CD4-positive, alpha-beta memory T cell (primary cell): ENCODE results near the gene DUOX2. TPM values are rescaled to one million over a fixed set of nuclear protein-coding genes. Genes with fewer than 3 reads are reported as not detected.

Experiments
- CTCF ChIA-PET: fragments of 350-600 bp; sonication (Branson Sonifier 250); formaldehyde crosslinking; loops from one replicate; lab custom pipeline; 2021; ENCODE audit warnings: inconsistent platforms; ENCODE audit not compliant: partially characterized antibody; lab: Charles Lee
- POLR2A ChIA-PET: fragments of 350-600 bp; sonication (Branson Sonifier 250); formaldehyde crosslinking; loops from one replicate; lab custom pipeline; 2021; ENCODE audit not compliant: partially characterized antibody; lab: Charles Lee
- DNase-seq, 5 donors: peaks; one replicate each; pipeline versions ENCODE4 v3.0.0 to v3.0.0-alpha.2; 2020 to 2022; ENCODE audit warnings: mixed read lengths in 1 of 5
- H3K27ac ChIP-seq: one replicate; pipeline ENCODE4 v1.7.0; 2013; ENCODE audit warnings: low read depth, low read length
- H3K27me3 ChIP-seq: 2 replicates; pipeline ENCODE4 v1.7.0; 2013; ENCODE audit warnings: mild to moderate bottlenecking, low read length, moderate library complexity; ENCODE audit not compliant: insufficient read depth
- H3K36me3 ChIP-seq: 2 replicates; pipeline ENCODE4 v1.7.0; 2013; ENCODE audit warnings: mild to moderate bottlenecking, low read length, moderate library complexity; ENCODE audit not compliant: insufficient read depth
- H3K4me1 ChIP-seq: 2 replicates; pipeline ENCODE4 v1.7.0; 2013; ENCODE audit warnings: mild to moderate bottlenecking, low read length, moderate library complexity; ENCODE audit not compliant: insufficient read depth
- H3K4me3 ChIP-seq, 2 donors: one replicate each; pipeline ENCODE4 v1.7.0; 2013; ENCODE audit warnings: low read length in 2 of 2, mild to moderate bottlenecking in 1 of 2
- H3K9me3 ChIP-seq, 2 donors: one replicate each; pipeline ENCODE4 v1.7.0; 2013; ENCODE audit warnings: low read length in 2 of 2, control low read depth in 1 of 2; ENCODE audit not compliant: control insufficient read depth in 1 of 2
- H3K27ac Mint-ChIP-seq, 7 donors: one replicate each; pipeline ENCODE4 v1.8.0; 2020 to 2021; ENCODE audit warnings: mixed read lengths in 7 of 7, mild to moderate bottlenecking in 6 of 7, inconsistent platforms in 3 of 7, moderate library complexity in 3 of 7
- H3K27me3 Mint-ChIP-seq, 2 donors: one replicate each; pipeline ENCODE4 v1.8.0; 2020 to 2021; ENCODE audit warnings: mixed read lengths in 2 of 2
- H3K36me3 Mint-ChIP-seq, 2 donors: one replicate each; pipeline ENCODE4 v1.8.0; 2020 to 2021; ENCODE audit warnings: mixed read lengths in 2 of 2, inconsistent platforms in 1 of 2, mild to moderate bottlenecking in 1 of 2
- H3K4me1 Mint-ChIP-seq, 4 donors: one replicate each; pipeline ENCODE4 v1.8.0; 2020 to 2021; ENCODE audit warnings: mixed read lengths in 4 of 4, mild to moderate bottlenecking in 1 of 4
- H3K4me3 Mint-ChIP-seq, 8 donors: one replicate each; pipeline ENCODE4 v1.8.0; 2020 to 2021; ENCODE audit warnings: mixed read lengths in 8 of 8, mild to moderate bottlenecking in 7 of 8, moderate library complexity in 6 of 8, inconsistent platforms in 3 of 8
- H3K9me3 Mint-ChIP-seq, 8 donors: one replicate each; pipeline ENCODE4 v1.8.0; 2020 to 2021; ENCODE audit warnings: mixed read lengths in 8 of 8, mild to moderate bottlenecking in 5 of 8, inconsistent platforms in 3 of 8, moderate library complexity in 1 of 8
- intact Hi-C: fragments of 100-400 bp; cut with micrococcal nuclease; formaldehyde crosslinking; loops from one replicate; pipeline ENCODE4 v1.15.1; 2023
- polyA plus RNA-seq, 2 donors: library from polyadenylated mRNA; unstranded; fragments of 300-500 nt; fragmentation: Illumina TruSeq; gene quantifications; one replicate each; pipeline ENCODE4 v1.2.3, GENCODE V29; 2021
- total RNA-seq, 2 experiments: library from RNA; stranded (reverse); gene quantifications; one replicate each; pipeline ENCODE4 v1.2.3, GENCODE V29; 2021

Gene DUOX2
- total and polyA plus RNA-seq, 4 experiments from 2014 or later = 0.02 to 0.06 (median 0.06) TPM; not detected in 1

DNA sequence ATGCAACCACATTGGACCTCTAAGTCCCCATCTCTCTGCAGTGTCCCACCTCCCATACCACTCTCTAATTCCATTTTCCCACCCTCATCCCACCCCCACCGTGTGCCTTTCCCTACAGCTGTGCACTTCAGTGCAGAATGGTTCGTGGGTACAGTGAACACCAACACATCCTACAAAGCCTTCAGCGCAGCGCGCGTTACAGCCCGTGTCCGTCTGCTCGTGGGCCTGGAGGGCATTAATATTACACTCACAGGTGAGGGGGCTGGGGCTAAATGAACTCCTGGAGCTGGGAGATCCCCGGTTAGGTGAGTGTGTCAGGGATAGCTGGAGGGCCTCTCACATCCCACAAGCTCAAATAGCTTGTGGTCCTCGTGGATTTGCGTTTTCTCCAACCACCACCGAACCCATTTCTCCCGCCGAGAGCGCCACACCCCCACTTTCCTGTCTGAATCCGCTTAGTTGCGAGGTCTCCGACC lies 2.1 kb upstream of the DUOX2 start:
- Histone ChIP-seq H3K4me1 (peaks cover 47% of the 10 kb centered on the region), H3K9me3 (no peaks in the 10 kb centered on the region), H3K27ac (no peak overlapping the region), H3K4me3 (no peak overlapping the region), H3K27me3 (peaks cover 59% of the 10 kb centered on the region), H3K36me3 (no peaks in the 10 kb centered on the region)
- Mint-ChIP-seq H3K4me1 (peaks cover 26 to 62% (median 48%) of the 10 kb centered on the region in 4 donors), H3K27ac (no peak overlapping the region), H3K36me3 (no peaks in the 10 kb centered on the region), H3K27me3 (peaks cover 60 to 66% of the 10 kb centered on the region in 2 donors), H3K9me3 (peaks cover 0 to 6% (median 0%) of the 10 kb centered on the region in 8 donors), H3K4me3 (peak overlapping the region in 7 of 8 donors; percentile 48 to 91 (median 66))
- ChIA-PET CTCF (no interaction called here), POLR2A (no interaction called here)
- DNase-seq = no peak
- intact Hi-C loops = loop anchor here (5.0 kb wide), 1 partner anchor 71 kb away; the partner anchor contains the start of gene SHF

DNA sequence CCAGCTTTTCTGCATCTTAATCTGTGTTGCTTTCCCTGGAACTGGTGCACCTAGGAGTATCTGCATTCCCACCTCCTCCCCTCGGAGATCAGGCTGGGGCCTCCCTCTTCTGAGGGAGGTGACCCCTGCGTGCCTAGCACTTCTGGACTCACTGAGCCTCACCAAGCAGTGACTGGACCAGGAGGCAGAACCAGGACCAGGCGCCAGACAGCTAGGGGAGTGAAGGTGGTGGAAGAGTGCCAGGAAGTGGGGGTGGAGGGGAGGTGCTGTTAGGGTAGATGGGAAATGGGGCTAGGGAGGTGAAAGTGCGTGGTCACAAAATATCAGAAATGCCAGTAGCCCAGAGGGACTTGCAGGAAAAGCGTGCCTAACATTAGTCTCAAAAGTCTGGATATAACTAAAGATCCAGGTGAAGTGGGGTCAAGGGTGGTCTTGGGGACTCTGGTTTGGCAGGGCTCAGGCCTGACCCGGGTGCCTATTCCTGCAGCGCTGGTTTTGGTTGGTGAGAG lies 1.4 kb upstream of the DUOX2 start:
- H3K27ac ChIP-seq = no peak overlapping the region
- ChIA-PET CTCF (interaction anchor here (1.2 to 2.5 kb wide), 2 partner anchors 10 to 15 kb away, joined by 3 to 9 read pairs; partner anchors contain the start of gene DUOX1), POLR2A (no interaction called here)
- H3K27me3 ChIP-seq = peaks cover 54% of the 10 kb centered on the region
- Mint-ChIP-seq H3K27ac (no peak overlapping the region), H3K36me3 (no peaks in the 10 kb centered on the region), H3K9me3 (peaks cover 0 to 6% (median 0%) of the 10 kb centered on the region in 8 donors), H3K27me3 (peaks cover 58 to 68% of the 10 kb centered on the region in 2 donors), H3K4me3 (peak overlapping the region in 3 of 8 donors; percentile 15 to 54 (median 28)), H3K4me1 (peaks cover 26 to 62% (median 48%) of the 10 kb centered on the region in 4 donors)
- H3K9me3 ChIP-seq = no peaks in the 10 kb centered on the region
- no peak for DNase-seq
- H3K36me3 ChIP-seq = no peaks in the 10 kb centered on the region
- intact Hi-C loops = loop anchor here (5.0 kb wide), 1 partner anchor 72 kb away; the partner anchor contains the start of gene SHF
- peaks cover 47% of the 10 kb centered on the region for H3K4me1 ChIP-seq
- H3K4me3 ChIP-seq = no peak overlapping the region

DNA sequence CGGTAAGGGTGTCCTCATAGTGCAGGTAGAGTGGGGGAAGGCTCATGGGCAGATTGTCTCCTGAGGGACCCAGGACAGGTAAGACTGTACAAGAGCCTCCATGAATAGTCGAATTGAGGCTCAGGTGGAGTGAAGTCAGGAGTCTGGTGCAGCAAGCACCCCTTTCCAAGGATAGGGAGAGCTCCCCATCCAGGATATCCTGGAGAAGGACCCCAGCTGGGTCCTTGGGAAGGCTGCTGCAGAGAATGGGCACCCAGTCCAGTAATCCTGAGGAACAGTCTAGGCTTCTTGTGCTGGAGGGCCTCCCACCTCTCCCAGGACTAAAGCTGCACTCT lies 746 bp upstream of the DUOX2 start:
- Histone ChIP-seq H3K4me3 (no peak overlapping the region), H3K4me1 (peaks cover 47% of the 10 kb centered on the region), H3K27me3 (peaks cover 60% of the 10 kb centered on the region), H3K9me3 (no peaks in the 10 kb centered on the region), H3K36me3 (no peaks in the 10 kb centered on the region), H3K27ac (no peak overlapping the region)
- H3K27ac Mint-ChIP-seq = no peak overlapping the region
- H3K4me1 Mint-ChIP-seq = peaks cover 26 to 62% (median 48%) of the 10 kb centered on the region in 4 donors
- H3K9me3 Mint-ChIP-seq = peaks cover 0 to 6% (median 0%) of the 10 kb centered on the region in 8 donors
- intact Hi-C loops = loop anchor here (5.0 kb wide), 1 partner anchor 73 kb away; the partner anchor contains the start of gene SHF
- H3K36me3 Mint-ChIP-seq = no peaks in the 10 kb centered on the region
- POLR2A ChIA-PET = no interaction called here
- CTCF ChIA-PET = interaction anchor here (1.2 to 2.5 kb wide), 2 partner anchors 10 to 16 kb away, joined by 3 to 9 read pairs; partner anchors contain the start of gene DUOX1
- H3K4me3 Mint-ChIP-seq = peak overlapping the region in 5 of 8 donors; percentile 33 to 81 (median 49)
- H3K27me3 Mint-ChIP-seq = peaks cover 60 to 74% of the 10 kb centered on the region in 2 donors
- no peak for DNase-seq

DNA sequence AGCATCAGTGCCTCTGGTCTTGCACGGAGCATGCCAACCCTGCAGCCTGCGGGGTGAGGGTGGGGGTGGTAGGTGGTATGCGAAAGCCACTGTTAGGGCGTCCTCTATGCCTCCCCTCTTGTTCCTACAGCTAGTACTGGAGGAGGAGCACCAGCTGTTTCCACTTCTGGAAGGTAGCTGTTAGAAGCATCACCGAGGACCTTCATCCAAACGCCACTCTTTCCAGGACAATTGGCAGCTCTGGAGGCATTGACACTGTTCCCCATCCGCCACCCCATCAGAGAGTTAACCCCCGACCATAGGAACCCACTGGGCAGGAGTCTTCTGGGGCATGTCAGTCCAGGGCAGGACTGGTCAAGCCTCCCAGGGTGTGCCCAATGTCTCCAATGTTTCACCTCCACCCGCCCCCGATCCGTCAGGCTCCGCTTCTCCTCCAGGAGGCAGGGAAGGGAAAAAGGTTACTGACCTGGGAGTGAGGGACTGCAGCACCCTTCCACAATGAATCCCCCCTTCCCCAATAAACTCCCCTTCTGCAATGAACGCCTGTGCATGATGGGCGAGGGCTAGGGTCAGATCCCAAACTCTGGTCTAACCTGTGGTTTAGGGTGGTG lies 487 bp downstream of the DUOX2 start:
- Histone ChIP-seq H3K36me3 (no peaks in the 10 kb centered on the region), H3K4me1 (peaks cover 47% of the 10 kb centered on the region), H3K27me3 (peaks cover 63% of the 10 kb centered on the region), H3K27ac (no peak overlapping the region), H3K9me3 (no peaks in the 10 kb centered on the region), H3K4me3 (no peak overlapping the region)
- intact Hi-C loops = no loop called here
- Mint-ChIP-seq H3K27me3 (peaks cover 69 to 80% of the 10 kb centered on the region in 2 donors), H3K9me3 (peaks cover 0 to 6% (median 0%) of the 10 kb centered on the region in 8 donors), H3K4me1 (peaks cover 26 to 62% (median 48%) of the 10 kb centered on the region in 4 donors), H3K4me3 (peak overlapping the region in 5 of 8 donors; percentile 43 to 81 (median 66)), H3K36me3 (no peaks in the 10 kb centered on the region), H3K27ac (no peak overlapping the region)
- DNase-seq = no peak
- CTCF ChIA-PET = interaction anchor here (1.2 to 2.5 kb wide), 2 partner anchors 12 to 13 kb away, joined by 4 to 9 read pairs; no protein-coding TSS in a partner anchor
- POLR2A ChIA-PET = no interaction called here

DNA sequence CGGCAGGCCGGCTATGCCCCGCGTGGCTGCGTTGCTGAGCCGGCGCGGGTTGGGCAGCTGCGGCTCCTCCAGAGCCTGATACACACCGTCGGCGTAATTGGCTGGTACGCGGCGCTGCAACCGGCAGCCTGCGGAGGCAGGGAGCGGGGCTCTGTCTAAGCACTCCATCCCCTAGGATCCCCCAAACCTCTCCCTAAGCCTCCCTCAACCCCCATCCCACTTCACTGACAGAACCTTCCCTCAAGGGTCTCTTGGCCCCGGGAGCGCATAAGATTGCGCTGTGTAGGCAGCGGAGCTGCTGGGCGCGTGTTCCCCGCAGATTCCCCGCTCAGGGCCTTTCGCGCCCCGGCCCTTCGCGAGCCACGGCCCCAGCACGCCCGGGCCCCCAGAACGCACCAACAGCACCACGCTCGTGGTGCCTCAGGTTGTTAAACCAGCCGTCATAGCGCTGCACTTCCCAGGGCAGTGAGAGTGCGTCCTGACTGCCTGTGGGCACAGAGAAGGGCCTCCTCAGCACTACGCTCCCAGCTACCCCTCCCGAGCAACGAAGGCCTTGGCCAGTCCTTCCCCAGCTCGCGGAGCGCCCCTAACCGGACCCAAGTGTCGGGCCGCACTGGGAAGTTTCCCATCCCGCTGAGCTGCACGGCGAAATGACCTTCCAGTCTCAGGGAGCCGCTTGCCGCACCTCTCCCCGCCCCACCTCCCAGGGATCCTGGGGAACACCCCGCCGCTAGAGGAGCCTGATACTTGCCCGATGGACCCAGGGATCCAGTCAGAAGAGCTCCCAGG lies 1.2 kb downstream of the DUOX2 start:
- peaks cover 46% of the 10 kb centered on the region for H3K4me1 ChIP-seq
- no peak for DNase-seq
- H3K27me3 ChIP-seq = peaks cover 62% of the 10 kb centered on the region
- no peaks in the 10 kb centered on the region for H3K9me3 ChIP-seq
- Mint-ChIP-seq H3K27ac (no peak overlapping the region), H3K4me1 (peaks cover 22 to 56% (median 42%) of the 10 kb centered on the region in 4 donors), H3K27me3 (peaks cover 64 to 73% of the 10 kb centered on the region in 2 donors), H3K36me3 (no peaks in the 10 kb centered on the region), H3K4me3 (peak overlapping the region; percentile 51 to 81 (median 70)), H3K9me3 (peaks cover 0 to 4% (median 0%) of the 10 kb centered on the region in 8 donors)
- CTCF ChIA-PET = interaction anchor here (1.2 to 2.5 kb wide), 2 partner anchors 12 to 14 kb away, joined by 4 to 9 read pairs; no protein-coding TSS in a partner anchor
- no peak overlapping the region for H3K27ac ChIP-seq
- no peaks in the 10 kb centered on the region for H3K36me3 ChIP-seq
- POLR2A ChIA-PET = no interaction called here
- peak overlapping the region in 1 of 2 donors; percentile 9 for H3K4me3 ChIP-seq
- intact Hi-C loops = no loop called here

DNA sequence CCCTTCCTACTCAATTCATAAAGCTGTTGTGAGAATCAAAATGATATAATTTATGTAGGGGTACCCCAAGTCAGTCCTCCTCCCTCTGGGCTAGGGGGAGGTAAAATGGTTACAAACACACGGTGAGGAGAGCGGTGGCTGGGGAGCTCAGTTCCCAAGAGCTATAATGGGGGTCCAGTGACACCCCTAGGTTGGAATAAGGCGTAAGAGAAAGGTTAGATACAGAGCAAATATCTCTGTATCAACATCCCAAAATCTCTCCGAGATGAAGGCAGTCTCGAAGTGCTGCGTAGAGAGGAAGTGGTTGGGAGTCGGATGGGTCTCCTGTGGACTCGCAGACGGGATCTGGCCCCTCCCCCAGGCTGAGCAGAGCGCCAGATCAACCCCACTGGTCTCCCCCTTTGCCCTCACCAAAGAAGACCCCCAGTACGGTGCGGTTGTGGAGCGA lies 1.8 kb downstream of the DUOX2 start:
- no peaks in the 10 kb centered on the region for H3K36me3 ChIP-seq
- Mint-ChIP-seq H3K36me3 (no peaks in the 10 kb centered on the region), H3K27ac (no peak overlapping the region), H3K9me3 (peaks cover 0 to 4% (median 0%) of the 10 kb centered on the region in 8 donors), H3K27me3 (peaks cover 58 to 69% of the 10 kb centered on the region in 2 donors), H3K4me1 (peaks cover 18 to 50% (median 37%) of the 10 kb centered on the region in 4 donors), H3K4me3 (peak overlapping the region; percentile 51 to 77 (median 70))
- no peaks in the 10 kb centered on the region for H3K9me3 ChIP-seq
- ChIA-PET CTCF (no interaction called here), POLR2A (no interaction called here)
- peaks cover 56% of the 10 kb centered on the region for H3K27me3 ChIP-seq
- peak overlapping the region in 1 of 2 donors; percentile 9 for H3K4me3 ChIP-seq
- peaks cover 39% of the 10 kb centered on the region for H3K4me1 ChIP-seq
- no peak overlapping the region for H3K27ac ChIP-seq
- no peak for DNase-seq
- intact Hi-C loops = no loop called here
